ENCODE results near the gene CCDC174.

- TF ChIP-seq CTCF (conservative IDR thresholded peaks at IDR 0.05; ENCODE audit: low read depth, low read length): no peak
- TF ChIP-seq USF2 (IDR thresholded peaks at IDR 0.05; ENCODE audit: low read depth, low read length): no peak
- no peak for TF ChIP-seq NFE2L2 (IDR thresholded peaks at IDR 0.05; ENCODE audit: low read depth, low read length)
- TF ChIP-seq BHLHE40 (IDR thresholded peaks at IDR 0.05; ENCODE audit: low read depth, low read length): no peak
These were observed 32.0 kb upstream of the CCDC174 start for GRCh38 chr3:14619605-14620004.

Measured in IMR-90 (cell line).